Heart left ventricle (tissue), 13 donors: ENCODE results near the gene UBE2L3.

Source experiments
- POLR2A ChIP-seq, 2 donors: fragments of 450-650 bp; IDR thresholded peaks; one replicate each; pipeline ENCODE4 v1.6.1; 2017; ENCODE audit warnings: antibody characterized with exemption in 2 of 2, mild to moderate bottlenecking in 2 of 2, moderate library complexity in 2 of 2
- TF ChIP-seq, protein P1 (sequence below), 12 donors: fragments of 200-600 bp; sonication (generic) in 4 of 12; IDR thresholded peaks; one replicate each; pipeline versions ENCODE4 v1.5.0 to v1.8.0; 2018 to 2022; ENCODE audit warnings: antibody characterized with exemption in 12 of 12, mild to moderate bottlenecking in 5 of 12
- donor health status: ischemic (EF 13 %, LVEDD 7.1; RV severe dilation, severe dysfunction).
- donor health status: DM: no; HTN: yes; CAD: no.
- donor health status: DM: no; HTN: no; CAD: no.
- donor health status: ischemic (EF 25% LVEDD 6.9; RV normal size, moderate dysfunction).
- donor health status: ischemic (EF 25% LVEDD 5.7; RV mildly dilated, moderate dysfunction).
- donor health status: ischemic (EF 35%, LVEDD 5.7; RV mildly dilated, moderate dysfunction).
- donor health status: nonischemic (EF 11% LVEDD 7.7; RV severe dilation, severe dysfunction).
- donor health status: DM: yes; HTN: yes; CAD: no.
- donor health status: PGD.
- donor health status: ischemic (EF 29% LVEDD 5.4; RV normal size, mild dysfunction).
- donor health status: nonischemic (EF 23%, LVEDD 6.1; RV moderate dilation, normal function).

DNA sequence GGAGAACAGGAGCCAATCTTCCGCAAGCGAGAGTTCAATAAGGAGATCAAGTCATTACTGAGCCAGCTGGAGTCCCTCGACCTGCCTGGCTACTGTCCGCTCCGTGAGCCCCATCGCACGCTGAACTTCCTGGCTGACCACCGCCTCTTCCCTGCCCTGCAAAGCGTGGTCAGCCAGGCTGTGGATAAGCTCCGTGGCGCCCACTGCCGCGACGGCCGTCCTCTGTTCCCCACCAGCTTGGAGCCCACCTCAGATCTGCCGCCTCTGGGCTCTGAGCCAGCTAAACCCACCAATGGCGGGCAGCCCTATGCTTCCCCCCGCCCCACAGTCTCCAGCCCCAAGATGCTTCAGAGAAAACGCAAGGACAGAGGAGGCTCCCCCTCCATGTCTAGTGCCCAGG, 67.3 kb downstream of the UBE2L3 start:
- TF ChIP-seq, protein P1, sequence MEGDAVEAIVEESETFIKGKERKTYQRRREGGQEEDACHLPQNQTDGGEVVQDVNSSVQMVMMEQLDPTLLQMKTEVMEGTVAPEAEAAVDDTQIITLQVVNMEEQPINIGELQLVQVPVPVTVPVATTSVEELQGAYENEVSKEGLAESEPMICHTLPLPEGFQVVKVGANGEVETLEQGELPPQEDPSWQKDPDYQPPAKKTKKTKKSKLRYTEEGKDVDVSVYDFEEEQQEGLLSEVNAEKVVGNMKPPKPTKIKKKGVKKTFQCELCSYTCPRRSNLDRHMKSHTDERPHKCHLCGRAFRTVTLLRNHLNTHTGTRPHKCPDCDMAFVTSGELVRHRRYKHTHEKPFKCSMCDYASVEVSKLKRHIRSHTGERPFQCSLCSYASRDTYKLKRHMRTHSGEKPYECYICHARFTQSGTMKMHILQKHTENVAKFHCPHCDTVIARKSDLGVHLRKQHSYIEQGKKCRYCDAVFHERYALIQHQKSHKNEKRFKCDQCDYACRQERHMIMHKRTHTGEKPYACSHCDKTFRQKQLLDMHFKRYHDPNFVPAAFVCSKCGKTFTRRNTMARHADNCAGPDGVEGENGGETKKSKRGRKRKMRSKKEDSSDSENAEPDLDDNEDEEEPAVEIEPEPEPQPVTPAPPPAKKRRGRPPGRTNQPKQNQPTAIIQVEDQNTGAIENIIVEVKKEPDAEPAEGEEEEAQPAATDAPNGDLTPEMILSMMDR (IDR thresholded peaks at IDR 0.05), result no peak
- no peak for TF ChIP-seq POLR2A (IDR thresholded peaks at IDR 0.05)
